ENCODE results near the gene EFNA3. TPM values are rescaled to one million over a fixed set of nuclear protein-coding genes. Genes with fewer than 3 reads are reported as not detected.

The EFNA3 gene, protein sequence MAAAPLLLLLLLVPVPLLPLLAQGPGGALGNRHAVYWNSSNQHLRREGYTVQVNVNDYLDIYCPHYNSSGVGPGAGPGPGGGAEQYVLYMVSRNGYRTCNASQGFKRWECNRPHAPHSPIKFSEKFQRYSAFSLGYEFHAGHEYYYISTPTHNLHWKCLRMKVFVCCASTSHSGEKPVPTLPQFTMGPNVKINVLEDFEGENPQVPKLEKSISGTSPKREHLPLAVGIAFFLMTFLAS
- 1.3 TPM for polyA plus RNA-seq

DNA sequence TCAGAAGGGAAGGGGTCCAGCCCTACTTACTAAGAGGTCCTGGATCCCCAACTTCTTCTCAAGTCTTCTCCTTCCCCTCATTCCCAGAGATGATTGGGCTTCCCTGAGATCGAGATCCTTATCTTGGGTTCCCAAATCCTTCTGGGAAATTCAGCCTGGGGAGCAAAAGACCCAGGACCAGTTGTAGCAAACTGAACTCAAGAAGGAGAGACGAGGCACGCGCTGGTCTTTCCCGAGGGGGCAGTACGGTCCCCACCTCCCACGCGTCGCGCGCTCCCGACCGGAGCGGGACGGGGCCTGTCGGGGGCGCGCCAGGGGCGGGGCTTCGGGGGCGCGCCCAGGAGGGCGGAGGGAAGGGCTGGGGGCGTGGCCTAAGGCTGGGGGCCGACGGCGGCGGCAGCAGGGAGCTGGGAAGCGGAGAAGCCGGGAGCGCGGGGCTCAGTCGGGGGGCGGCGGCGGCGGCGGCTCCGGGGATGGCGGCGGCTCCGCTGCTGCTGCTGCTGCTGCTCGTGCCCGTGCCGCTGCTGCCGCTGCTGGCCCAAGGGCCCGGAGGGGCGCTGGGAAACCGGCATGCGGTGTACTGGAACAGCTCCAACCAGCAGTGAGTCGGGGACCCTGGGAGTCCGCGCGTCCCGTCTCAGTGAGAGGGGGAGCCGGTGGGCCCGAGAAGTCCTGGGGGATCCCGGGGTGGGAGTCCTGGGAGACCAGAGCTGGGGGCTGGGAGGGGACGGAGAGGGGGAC lies at the start of gene EFNA3:
Gene EFNA3 (plus strand): TSS at position 369 of the 741 bp plus-strand sequence. CDS start 105 bp downstream, at position 474.
- Mint-ChIP-seq H3K36me3 (no peaks in the 10 kb centered on the region), H3K4me1 (peaks cover 15 to 22% (median 22%) of the 10 kb centered on the region in 3 donors), H3K9me3 (peaks cover 0 to 1% (median 0%) of the 10 kb centered on the region in 3 donors)

DNA sequence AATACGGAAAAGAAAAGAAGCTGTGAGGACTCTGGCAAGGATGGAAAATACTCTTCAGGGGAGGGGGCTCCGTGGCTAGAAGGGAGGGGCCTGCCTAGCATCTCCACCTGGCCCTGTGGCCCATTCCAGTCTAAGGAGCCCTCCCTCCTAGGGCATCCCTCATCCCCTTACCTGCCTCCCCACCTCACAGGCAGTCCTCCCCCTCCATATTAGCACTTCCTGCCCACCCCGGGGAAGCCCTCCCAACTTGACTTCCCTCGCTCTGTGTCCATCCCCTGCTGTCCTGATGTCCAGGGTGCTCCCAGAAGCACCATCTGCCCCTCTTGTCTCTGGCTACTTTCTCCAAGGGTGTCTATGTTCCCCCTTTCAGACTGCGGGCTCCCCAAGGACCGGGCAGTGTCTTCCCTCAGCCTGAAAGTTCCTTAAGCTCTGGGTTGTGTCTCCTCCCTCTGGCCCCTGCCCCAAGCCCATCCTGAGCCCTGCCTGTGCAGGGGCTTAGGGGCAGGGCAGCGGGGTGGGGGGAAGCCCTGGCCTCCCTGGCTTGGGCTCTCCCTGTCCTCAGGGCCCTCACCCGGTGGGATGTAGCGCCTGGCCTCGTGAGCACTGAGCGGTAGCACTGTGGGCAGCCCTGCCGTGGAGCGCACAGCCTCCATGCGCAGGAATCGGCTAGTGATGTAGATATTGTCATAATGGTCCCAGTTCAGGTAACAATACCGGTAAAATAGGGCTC lies 49.0 kb upstream of the EFNA3 start:
- Mint-ChIP-seq H3K9me3 (no peaks in the 10 kb centered on the region), H3K27ac (peak overlapping the region in 1 of 3 donors; percentile 62), H3K36me3 (no peaks in the 10 kb centered on the region), H3K4me1 (peaks cover 0 to 1% (median 0%) of the 10 kb centered on the region in 3 donors), H3K27me3 (peaks cover 1% of the 10 kb centered on the region), H3K4me3 (no peak overlapping the region)

More for the DNA sequence above, at the start of gene EFNA3:
- peak within 1 kb of the TSS; percentile 17 to 83 (median 67) for H3K27ac Mint-ChIP-seq
- peak within 1 kb of the TSS; percentile 34 to 96 (median 80) for H3K4me3 Mint-ChIP-seq
- H3K27me3 Mint-ChIP-seq: peaks cover 25% of the 10 kb centered on the region

DNA sequence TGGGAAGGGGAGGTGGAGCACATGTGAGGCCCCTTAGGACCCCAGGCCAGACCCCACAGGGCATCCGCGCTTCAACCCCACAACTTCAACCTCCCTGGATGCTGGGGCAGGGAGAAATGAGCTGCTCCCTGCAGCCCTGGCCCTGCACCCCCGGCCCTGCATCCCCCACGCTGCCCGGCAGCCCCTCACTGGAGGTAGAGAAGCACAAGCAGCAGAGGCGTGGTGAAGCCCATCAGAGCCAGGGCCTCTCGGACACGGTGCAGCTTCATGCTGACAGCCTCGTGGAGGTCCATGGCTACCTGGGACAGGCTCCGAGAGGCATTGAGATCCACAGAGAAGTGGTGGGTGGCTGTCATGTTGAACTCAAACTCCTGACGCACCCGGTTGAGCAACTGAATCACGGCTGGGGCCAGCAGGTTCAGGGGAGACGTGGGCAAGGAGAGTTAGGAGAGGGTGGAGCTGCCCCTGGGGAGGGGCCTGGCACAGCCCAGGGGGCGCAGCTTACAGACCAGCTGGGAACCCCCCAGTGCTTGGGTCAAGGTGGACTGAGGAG lies 48.3 kb upstream of the EFNA3 start:
- peaks cover 1% of the 10 kb centered on the region for H3K27me3 Mint-ChIP-seq
- no peaks in the 10 kb centered on the region for H3K9me3 Mint-ChIP-seq
- H3K4me1 Mint-ChIP-seq: peaks cover 0 to 1% (median 0%) of the 10 kb centered on the region in 3 donors
- no peak overlapping the region for H3K4me3 Mint-ChIP-seq
- H3K36me3 Mint-ChIP-seq: no peaks in the 10 kb centered on the region
- H3K27ac Mint-ChIP-seq: no peak overlapping the region

DNA sequence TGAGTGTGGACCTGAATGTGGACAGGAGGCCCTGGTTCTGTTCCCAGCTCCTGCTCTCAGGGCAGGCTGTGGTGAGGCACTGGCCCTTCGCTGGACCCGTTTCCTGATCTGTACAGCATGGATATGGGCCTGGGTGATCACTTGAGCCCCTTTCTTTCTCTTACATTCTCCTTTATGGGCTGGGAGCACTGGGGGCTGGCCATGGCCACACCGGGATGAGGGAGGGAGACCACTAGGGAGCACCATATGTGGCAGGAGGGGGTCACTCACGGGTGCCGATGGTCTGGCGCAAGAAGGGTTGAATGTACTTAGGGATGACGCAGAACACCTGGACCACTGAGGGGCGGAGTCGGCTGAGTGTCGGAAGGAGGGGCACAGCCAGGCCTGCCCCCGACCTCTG lies 47.7 kb upstream of the EFNA3 start:
- Mint-ChIP-seq H3K4me3 (no peak overlapping the region), H3K36me3 (no peaks in the 10 kb centered on the region), H3K9me3 (no peaks in the 10 kb centered on the region), H3K27ac (no peak overlapping the region), H3K27me3 (peaks cover 1% of the 10 kb centered on the region), H3K4me1 (peaks cover 0 to 1% (median 0%) of the 10 kb centered on the region in 3 donors)

DNA sequence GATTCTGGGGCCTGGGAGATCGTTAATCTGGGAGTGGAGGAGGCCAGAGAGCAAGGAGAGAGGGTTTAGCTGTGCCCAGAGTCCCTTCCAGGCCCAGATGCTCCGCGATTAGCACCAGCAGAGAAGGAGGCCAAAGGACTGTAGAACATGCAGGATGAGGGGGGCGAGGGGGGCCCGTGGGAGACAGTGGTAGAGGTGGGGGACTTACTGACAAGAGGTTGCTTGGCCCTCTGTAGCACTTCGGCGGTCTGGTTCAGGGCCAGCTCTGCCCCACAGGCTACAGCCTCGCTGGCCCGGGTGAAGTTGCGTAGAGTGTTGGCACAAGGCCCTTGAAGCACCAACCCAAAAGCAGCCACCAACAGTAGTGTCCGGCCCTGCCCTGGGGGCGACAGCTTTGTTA lies 45.8 kb upstream of the EFNA3 start:
- H3K4me1 Mint-ChIP-seq: peaks cover 0 to 1% (median 0%) of the 10 kb centered on the region in 3 donors
- no peak overlapping the region for H3K27ac Mint-ChIP-seq
- no peak overlapping the region for H3K4me3 Mint-ChIP-seq
- H3K27me3 Mint-ChIP-seq: peaks cover 5% of the 10 kb centered on the region
- H3K36me3 Mint-ChIP-seq: no peaks in the 10 kb centered on the region
- H3K9me3 Mint-ChIP-seq: no peaks in the 10 kb centered on the region

DNA sequence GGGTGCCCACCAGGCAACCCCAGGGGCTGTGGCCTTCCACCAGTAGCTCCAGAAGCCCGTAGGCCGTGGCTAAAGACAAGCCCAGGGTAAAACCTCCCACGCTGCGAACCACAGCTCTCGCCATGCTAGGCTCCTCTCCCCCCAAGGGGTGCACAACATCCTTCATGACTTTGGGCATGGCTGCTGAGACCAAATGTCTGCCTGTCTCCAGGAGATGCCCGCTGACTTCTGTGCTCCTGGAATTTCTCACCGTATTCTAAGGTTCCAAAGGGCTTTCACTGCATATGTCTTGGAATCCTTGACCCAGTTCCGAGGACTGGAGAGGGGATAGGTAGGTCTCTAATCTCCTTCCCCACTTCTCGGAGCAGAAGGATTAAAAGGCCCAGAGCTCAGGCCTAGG lies 45.1 kb upstream of the EFNA3 start, which contains the start of the genes DCST1 and DCST2:
Gene DCST1 (plus strand): TSS at position 301 of the 400 bp plus-strand sequence. CDS start 213 bp downstream, outside the sequence.
Gene DCST2 (minus strand): TSS at position 258 of the 400 bp plus-strand sequence. CDS start 80 bp downstream, at position 178.
- Mint-ChIP-seq H3K27ac (peak within 1 kb of the TSS in 1 of 3 donors; percentile 39), H3K9me3 (no peaks in the 10 kb centered on the region), H3K27me3 (peaks cover 10% of the 10 kb centered on the region), H3K4me3 (no peak within 1 kb of the TSS), H3K4me1 (peaks cover 0 to 2% (median 0%) of the 10 kb centered on the region in 3 donors), H3K36me3 (peaks cover 2% of the 10 kb centered on the region)

DNA sequence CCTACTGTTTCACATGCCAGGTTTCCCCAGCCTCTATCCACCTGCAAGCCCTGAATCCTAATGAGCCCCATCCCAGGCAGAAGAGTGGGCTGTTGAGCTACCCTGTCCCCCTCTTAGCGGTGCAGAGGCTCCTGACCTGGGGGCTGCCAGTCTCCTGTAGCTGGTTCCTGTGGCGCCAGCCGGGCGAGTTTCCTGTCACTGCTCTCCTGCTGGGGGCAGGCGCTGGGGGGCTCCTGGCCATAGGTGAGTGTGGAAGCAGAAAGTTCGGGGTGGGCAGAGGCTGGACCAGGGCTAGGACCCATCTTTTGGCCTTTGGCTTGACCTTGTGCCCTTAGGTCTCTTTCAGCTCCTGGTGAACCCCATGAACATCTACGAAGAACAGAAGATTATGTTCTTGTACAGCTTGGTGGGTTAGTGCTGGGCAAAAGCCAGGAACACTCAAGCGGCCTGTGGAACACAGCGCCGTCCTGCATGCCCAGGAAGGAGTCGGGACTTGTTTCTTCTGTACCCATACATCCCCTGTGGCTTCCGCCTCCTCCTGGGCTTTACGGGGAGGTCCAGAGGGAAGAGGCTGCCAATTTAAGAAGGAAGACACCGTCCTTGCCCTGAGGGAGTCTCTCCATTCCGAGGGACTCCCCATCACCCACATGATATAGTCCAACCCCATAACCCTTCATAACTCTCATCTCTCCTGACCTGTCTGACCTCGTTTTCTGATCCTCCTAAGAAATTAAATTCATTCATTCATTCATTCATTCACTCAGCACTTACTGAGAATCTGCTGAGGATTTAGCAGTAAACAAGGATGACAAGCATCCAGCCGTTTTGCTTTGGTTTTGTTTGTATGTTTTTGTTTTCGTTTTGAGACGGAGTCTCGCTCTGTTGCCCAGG lies 44.1 kb upstream of the EFNA3 start:
- H3K9me3 Mint-ChIP-seq: no peaks in the 10 kb centered on the region
- peak overlapping the region in 1 of 3 donors; percentile 39 for H3K27ac Mint-ChIP-seq
- peaks cover 0 to 2% (median 0%) of the 10 kb centered on the region in 3 donors for H3K4me1 Mint-ChIP-seq
- peaks cover 10% of the 10 kb centered on the region for H3K27me3 Mint-ChIP-seq
- H3K4me3 Mint-ChIP-seq: no peak overlapping the region
- H3K36me3 Mint-ChIP-seq: peaks cover 2% of the 10 kb centered on the region

DNA sequence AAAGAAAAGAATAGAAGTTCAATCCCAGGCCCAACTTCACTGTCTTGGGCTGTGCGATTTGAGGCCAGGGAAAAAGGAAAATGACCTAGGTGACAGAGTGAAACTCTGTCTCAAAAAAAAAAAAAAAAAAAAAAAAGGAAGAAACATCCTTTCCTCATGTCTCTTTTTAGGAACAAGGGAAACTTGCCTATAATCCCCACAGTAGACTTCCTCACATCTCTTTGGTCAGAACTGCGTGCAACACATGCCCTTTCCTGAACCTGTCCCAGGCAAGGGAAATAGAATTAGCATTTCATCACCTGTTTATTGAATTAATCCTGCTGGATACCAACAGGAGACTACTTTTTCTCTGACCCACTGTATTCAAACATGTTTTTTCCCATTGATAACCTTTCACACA lies 42.7 kb upstream of the EFNA3 start:
- H3K27ac Mint-ChIP-seq: no peak overlapping the region
- no peaks in the 10 kb centered on the region for H3K9me3 Mint-ChIP-seq
- H3K4me3 Mint-ChIP-seq: no peak overlapping the region
- peaks cover 0 to 1% (median 0%) of the 10 kb centered on the region in 3 donors for H3K4me1 Mint-ChIP-seq
- peaks cover 12% of the 10 kb centered on the region for H3K27me3 Mint-ChIP-seq
- peaks cover 2% of the 10 kb centered on the region for H3K36me3 Mint-ChIP-seq

DNA sequence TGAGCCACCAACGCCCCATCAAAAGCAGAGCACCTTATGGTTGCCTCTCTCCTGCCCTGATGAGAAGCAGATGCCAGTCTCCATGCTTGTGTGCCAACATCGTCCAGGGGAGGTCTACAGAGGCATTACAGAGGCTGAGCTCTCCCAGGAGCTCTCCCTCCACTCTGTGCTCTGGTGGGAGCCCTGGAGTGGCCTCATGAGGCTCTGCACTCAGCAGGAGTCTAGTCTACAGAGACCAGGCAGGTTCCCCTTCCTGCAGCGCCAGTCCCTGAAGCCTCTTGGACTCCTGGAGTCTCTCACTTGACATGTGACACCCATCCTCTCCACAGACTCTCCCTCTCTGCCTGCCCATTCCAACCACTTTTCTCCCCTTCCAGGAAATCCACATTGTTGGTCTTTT lies 41.6 kb upstream of the EFNA3 start:
- no peak overlapping the region for H3K27ac Mint-ChIP-seq
- no peak overlapping the region for H3K4me3 Mint-ChIP-seq
- peaks cover 2% of the 10 kb centered on the region for H3K36me3 Mint-ChIP-seq
- H3K9me3 Mint-ChIP-seq: no peaks in the 10 kb centered on the region
- peaks cover 0 to 1% (median 0%) of the 10 kb centered on the region in 3 donors for H3K4me1 Mint-ChIP-seq
- H3K27me3 Mint-ChIP-seq: peaks cover 12% of the 10 kb centered on the region

DNA sequence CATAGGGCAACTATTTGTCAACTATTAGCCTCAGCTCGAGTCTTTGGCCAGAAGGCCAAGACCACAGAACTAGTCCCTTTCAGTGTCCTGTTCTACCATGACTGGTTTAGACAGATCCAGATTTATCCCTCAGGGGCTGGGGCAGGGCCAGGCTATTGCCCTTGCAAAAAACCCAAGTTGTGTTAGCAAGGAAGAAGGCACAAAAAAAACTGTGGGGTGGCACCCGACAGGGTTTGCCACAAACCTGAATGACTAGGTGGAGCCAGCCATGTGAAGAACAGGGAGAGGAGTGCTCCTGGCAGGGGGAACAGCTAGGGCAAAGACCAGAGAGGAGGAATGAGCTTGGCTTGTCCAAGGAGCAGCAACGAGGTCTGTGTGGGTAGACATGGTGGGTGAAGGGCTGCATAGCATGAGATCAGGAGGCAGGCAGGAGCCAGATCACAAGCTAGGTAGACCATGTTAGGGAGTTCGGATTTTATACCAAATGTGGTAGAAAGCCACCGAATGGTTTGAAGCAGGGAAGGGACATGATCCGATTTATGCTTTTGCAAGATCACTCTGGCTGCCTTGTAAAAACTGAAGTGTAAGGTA lies 40.7 kb upstream of the EFNA3 start:
- Mint-ChIP-seq H3K4me1 (peaks cover 0 to 1% (median 0%) of the 10 kb centered on the region in 3 donors), H3K9me3 (no peaks in the 10 kb centered on the region), H3K4me3 (no peak overlapping the region), H3K36me3 (peaks cover 2% of the 10 kb centered on the region), H3K27ac (no peak overlapping the region), H3K27me3 (peaks cover 13% of the 10 kb centered on the region)

DNA sequence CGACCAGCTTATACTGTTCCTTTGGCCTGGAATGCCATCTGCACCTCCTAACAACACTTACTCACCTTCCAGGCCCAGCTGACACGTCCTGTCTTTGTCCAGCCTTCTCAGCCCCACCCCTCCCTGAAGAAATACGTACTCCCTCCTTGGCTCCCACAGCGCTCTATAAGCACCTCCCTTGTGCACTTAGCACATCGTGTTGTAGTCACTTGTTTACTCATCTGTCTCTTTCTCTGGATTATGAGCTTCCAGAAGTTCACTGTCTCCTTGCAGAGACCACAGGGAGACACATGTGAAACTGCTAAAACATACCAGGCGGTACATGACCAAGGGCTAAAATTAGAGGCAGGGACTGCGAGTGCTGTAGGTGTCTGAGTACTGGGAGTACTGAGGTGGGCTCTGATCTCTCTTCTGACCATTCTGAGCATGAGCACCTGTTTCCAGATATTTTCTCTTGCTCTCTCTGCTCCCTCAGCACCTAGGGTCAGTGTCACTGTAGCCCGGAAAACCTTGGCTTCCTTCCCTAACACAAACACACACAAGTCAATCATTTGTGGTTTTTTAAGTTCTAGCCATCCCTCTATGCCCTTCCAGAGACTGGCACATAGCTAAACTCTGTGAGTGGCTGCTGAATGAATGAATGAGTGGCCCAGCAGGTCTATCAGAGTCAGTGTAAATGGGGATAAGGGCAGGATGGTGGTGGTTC lies 39.9 kb upstream of the EFNA3 start:
- peaks cover 13% of the 10 kb centered on the region for H3K27me3 Mint-ChIP-seq
- no peak overlapping the region for H3K27ac Mint-ChIP-seq
- peaks cover 4% of the 10 kb centered on the region for H3K36me3 Mint-ChIP-seq
- H3K9me3 Mint-ChIP-seq: no peaks in the 10 kb centered on the region
- no peak overlapping the region for H3K4me3 Mint-ChIP-seq
- peaks cover 0 to 1% (median 0%) of the 10 kb centered on the region in 3 donors for H3K4me1 Mint-ChIP-seq

DNA sequence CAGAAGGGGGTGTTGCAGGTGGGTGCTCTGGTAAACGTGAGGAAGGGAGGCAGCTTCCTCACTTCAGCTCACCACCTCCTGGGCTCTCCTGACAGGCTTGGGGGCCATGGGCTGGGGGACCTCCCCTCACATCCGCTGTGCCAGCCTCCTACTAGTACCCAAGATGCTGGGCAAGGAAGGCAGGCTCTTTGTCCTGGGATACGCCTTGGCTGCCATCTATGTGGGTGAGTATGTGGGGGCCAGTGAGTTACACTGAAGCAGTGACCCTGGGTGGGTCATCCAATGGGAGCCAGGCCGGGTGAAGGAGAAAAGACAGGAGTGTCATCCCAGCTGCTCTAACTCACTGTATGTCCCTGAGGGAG lies 39.3 kb upstream of the EFNA3 start:
- H3K27ac Mint-ChIP-seq: no peak overlapping the region

More for the DNA sequence above, 39.3 kb upstream of the EFNA3 start:
- Mint-ChIP-seq H3K36me3 (peaks cover 4% of the 10 kb centered on the region), H3K9me3 (no peaks in the 10 kb centered on the region), H3K27me3 (peaks cover 13% of the 10 kb centered on the region), H3K4me1 (peaks cover 0 to 1% (median 0%) of the 10 kb centered on the region in 3 donors), H3K4me3 (no peak overlapping the region)

All from IgD-negative memory B cell (primary cell).